GM10266 (cell line): ENCODE measurements around the gene FSD2.

ENCODE experiments used
- DNase-seq: peaks from one replicate; pipeline ENCODE4 v3.0.0; 2012; ENCODE audit errors: extremely low spot score
- TF ChIP-seq, protein P1 (sequence below): IDR thresholded peaks from 2 replicates; pipeline ENCODE4 v1.5.1; 2012; ENCODE audit warnings: mild to moderate bottlenecking, low read depth; ENCODE audit not compliant: control insufficient read depth, insufficient read depth; ENCODE audit errors: missing control alignments

The FSD2 gene

DNA sequence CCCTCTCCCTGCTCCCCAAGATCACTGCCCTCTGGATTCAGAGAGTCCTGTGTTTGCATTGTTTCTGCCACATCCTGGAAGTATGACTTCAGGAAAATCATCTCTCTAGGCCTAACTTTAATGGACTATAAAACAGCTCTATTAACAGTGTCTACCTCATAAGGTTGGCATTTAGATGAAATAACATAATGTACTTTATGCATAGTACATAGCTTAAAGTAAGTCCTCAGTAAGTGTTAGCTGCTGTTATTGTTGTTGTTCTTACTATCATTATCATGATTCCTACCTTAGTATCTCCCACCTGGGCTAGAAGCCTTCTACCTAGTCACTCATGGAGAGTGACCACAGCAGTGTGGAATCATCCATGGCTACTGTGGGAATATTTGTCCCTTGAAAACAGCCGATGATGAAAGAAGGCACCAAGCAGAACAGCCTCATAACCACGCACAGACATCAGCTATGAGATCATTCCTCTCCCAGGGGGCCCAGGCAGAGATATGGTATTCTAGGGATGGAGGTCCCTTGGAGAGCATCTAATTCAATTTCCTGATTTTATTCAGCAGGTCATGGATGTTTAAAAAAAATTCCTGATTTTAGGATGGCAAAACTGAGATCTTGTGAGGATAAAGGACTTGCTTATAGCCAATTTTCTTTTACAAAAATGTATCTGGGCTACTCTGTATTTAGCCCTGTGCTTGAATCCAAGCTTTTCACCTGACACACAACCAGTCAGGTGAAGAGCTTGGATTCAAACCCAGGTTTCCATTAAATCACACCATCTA is 1.9 kb downstream of the FSD2 start:
- DNase-seq = no peak
- TF ChIP-seq, protein P1, sequence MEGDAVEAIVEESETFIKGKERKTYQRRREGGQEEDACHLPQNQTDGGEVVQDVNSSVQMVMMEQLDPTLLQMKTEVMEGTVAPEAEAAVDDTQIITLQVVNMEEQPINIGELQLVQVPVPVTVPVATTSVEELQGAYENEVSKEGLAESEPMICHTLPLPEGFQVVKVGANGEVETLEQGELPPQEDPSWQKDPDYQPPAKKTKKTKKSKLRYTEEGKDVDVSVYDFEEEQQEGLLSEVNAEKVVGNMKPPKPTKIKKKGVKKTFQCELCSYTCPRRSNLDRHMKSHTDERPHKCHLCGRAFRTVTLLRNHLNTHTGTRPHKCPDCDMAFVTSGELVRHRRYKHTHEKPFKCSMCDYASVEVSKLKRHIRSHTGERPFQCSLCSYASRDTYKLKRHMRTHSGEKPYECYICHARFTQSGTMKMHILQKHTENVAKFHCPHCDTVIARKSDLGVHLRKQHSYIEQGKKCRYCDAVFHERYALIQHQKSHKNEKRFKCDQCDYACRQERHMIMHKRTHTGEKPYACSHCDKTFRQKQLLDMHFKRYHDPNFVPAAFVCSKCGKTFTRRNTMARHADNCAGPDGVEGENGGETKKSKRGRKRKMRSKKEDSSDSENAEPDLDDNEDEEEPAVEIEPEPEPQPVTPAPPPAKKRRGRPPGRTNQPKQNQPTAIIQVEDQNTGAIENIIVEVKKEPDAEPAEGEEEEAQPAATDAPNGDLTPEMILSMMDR = no peak

DNA sequence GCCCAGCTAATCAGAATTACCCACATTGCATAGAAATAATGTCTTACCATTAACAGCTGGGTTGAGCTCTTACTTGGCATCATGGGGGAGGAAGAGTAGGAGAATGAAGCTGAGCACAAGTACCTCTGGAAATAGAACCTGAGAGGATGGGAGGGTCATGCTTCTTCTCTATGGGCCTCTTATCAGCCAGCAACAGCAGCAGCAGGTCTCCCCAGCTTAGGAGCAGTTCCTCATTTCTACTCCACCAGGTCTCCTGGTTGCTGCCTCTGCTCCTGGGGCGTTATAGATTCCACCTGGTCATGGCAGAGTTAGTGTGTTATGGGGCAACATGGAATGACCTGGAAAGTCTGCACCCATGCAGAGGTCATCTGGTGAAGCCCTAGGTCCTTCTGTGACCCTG is 3.4 kb downstream of the FSD2 start:
- TF ChIP-seq, protein P1 = no peak
- no peak for DNase-seq

DNA sequence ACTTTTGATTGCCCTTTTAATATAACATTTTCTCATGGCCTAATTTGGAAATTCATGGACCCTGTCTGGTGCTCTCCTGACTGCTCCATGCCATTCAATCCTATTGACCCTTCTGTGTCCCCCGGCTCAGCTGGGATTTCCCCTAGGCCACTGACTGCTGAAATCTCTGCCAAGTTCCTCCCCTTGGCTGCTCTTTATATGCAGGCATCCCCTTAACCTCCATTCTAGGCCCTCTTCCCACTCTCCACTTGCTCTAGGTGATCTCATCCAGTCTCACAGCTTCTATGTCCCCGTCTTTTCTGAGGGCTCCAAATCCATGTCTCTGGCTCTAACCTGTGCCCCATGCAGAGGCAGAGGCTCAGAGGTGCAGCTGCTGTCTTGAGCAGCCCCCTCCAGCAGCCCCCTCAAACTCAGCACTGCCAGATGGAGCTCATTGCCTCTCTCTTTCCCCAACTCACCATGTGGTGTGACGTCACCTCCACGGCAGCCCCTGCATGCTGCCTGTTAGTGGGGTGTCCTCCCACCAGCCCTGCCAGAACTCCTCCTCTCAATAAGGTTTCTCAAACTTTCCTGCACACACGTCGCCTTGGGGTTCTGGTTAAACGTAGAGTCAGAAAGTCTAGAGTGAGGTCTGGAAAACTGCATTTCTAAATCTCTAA is 6.6 kb downstream of the FSD2 start:
- no peak for DNase-seq
- TF ChIP-seq, protein P1 = no peak

DNA sequence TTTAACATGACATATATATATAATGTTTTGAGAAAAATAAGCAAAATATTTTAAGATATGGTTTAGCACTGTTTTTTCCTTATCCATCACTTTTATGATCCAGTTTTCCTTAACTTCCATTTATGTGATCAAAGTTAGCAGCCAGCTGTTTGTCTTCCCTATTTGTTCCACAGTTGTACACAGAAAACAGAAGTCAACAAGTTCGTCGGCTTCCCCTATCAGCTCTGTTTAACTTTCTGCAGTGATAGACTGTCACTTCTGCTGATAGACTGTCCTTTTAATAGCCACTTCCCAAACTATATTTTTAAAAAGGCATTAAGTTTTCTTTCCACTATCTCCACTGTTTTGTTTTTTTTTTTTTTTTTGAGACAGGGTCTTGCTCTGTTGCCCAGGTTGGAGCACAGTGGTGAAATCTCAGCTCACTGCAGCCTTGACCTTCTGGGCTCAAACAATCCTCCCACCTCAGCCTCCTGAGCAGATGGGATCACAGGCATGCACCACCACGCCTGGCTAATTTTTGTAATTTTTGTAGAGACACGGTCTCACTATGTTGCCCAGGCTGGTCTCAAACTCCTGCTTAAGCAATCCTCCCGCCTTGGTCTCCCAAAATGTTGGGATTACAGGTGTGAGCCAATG is 7.2 kb downstream of the FSD2 start:
- TF ChIP-seq, protein P1 = no peak
- DNase-seq = no peak

DNA sequence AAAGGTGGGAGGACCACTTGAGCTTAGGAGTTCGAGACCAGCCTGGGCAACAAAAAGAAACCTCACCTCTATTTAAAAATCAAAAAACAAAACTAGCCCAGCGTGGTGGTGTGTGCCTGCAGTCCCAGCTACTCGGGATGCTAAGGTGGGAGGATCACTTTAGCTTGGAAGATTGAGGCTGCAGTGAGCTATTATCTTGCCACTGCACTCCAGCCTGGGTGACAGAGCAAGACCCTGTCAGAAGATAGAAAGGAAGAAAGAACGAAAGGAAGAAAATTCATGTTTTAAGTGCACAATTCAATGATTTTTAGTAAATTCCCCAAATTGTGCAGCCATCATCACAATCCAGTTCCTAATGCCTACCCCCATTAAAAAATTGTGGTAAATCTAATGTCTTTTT is 7.8 kb downstream of the FSD2 start:
- TF ChIP-seq, protein P1 = no peak
- no peak for DNase-seq

DNA sequence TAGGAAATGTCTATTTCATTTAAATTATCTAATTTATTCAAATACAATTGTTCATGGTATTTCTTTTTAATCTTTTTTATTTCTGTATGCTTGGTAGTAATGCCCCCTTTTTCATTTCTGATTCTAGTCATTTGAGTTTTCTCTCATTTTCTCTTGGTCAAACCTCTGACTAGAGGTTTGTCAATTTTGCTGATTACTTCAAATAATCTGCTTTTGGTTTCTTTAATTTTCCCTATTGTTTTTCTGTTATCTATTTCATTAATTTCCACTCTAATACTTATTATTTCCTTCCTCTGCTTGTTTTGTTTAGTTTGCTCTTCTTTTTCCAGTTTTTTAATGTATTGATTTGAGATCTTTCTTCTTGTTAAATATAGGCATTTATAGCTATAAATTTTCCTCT is 12.1 kb downstream of the FSD2 start:
- TF ChIP-seq, protein P1 = no peak
- no peak for DNase-seq

DNA sequence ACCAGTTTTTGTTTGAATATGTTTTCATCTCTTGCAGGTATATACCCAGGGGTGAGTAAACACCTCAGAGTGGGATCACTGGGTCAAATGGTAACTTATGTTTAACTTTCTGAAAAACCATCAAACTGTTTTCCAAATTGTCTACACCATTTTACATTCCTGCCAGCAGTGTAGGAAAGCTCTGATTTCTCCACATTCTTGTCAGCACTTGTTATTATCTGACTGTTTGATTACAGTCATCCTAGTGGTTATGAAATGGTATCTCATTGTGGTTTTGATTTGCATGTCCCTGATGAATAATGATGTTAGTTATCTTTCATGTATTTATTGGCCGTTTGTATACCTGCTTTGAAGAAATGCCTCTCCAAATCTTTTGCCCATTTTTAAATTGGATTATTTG is 13.8 kb downstream of the FSD2 start:
- no peak for DNase-seq

More for the DNA sequence above, 13.8 kb downstream of the FSD2 start:
- TF ChIP-seq, protein P1 = no peak
